ENCODE results near the gene SGCA. TPM values are rescaled to one million over a fixed set of nuclear protein-coding genes. Genes with fewer than 3 reads are reported as not detected.
A peak's percentile ranks its signal among the peaks of the same experiment; 100 is the strongest.

Gene SGCA
- total RNA-seq, 1 donor from 2014 or later: 3.5 TPM

DNA sequence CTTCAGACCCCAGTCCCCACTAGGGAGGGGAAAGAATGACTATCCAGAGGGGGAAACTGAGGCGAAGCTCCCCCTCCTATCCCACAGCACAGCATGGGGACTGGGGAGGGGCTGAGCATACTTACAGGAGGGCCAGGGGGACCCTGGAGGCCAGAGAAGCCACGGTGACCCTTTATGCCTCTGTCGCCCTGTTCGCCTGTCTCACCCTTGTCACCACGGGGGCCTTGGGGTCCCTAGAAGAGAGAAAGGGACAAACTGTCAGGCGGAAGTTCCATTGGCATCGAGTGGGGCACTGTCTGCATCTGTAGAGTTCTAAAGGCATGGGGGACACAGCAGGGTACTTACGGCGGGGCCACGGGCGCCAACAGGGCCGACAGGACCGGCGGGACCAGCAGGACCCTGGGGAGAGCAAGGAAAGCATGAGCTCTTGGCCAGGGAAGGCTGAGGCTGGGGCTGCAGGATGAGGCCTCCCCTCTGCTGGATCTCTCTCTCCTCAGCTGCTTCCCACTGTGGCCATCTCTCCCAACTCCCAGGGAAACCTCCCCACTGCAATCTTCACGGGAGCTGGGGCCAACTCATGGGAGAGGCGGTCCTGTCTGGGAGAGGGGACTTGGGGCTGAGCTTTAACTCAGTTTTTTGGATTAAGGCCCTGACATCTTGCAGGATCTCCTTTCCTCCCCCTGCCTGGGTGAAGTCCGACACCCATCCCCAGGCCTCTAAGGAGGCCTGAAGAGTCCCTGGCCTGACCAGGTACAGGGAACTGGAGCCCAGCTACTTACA lies 22.1 kb downstream of the SGCA start:
- ATAC-seq (no peak), DNase-seq (ENCODE audit: low spot score) (no peak)
- intact Hi-C loops (cut with DNase I): no loop called here

DNA sequence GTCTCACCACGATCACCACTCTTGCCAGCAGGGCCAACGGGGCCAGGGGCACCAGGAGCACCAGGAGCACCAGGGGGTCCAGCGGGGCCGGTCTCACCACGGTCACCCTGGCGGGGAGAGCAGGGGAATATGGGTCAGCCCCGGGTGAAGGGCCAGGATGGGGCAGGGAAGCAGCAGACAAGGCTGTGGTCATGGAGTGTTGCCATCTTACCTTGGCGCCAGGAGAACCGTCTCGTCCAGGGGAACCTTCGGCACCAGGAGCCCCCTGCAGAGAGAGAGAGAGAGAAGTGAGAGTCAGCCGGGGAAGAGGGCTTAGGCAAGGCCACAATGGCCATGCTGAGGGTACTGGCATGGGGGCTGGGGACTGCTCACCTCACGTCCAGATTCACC lies 22.7 kb downstream of the SGCA start:
- no peak for ATAC-seq
- intact Hi-C loops (cut with DNase I): no loop called here
- no peak for DNase-seq (ENCODE audit: low spot score)

DNA sequence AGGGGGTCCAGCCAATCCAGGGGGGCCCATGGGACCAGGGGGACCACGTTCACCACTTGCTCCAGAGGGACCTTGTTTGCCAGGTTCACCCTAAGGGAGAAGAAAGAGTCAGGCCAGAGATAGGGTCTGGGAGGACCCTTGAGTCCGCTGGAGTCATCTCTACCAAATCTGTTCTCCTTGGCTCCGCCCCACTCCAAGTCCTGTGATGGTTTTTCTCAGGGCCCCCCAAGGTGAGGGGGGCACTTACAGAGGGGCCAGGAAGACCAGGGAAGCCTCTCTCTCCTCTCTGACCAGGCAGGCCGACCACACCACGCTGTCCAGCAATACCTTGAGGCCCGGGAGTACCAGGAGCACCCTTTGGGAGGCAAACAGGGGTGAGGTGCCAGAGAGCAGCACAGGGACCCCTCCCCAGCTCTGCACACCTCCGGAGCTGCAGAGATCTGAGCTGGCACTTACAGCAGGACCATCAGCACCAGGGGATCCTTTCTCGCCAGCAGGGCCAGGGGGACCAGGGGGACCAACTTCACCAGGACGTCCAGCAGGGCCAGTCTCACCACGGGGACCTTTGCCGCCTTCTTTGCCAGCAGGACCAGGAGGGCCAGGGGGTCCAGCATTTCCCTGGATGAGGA lies 23.2 kb downstream of the SGCA start:
- intact Hi-C loops (cut with DNase I): no loop called here
- DNase-seq (ENCODE audit: low spot score) (no peak), ATAC-seq (no peak)

DNA sequence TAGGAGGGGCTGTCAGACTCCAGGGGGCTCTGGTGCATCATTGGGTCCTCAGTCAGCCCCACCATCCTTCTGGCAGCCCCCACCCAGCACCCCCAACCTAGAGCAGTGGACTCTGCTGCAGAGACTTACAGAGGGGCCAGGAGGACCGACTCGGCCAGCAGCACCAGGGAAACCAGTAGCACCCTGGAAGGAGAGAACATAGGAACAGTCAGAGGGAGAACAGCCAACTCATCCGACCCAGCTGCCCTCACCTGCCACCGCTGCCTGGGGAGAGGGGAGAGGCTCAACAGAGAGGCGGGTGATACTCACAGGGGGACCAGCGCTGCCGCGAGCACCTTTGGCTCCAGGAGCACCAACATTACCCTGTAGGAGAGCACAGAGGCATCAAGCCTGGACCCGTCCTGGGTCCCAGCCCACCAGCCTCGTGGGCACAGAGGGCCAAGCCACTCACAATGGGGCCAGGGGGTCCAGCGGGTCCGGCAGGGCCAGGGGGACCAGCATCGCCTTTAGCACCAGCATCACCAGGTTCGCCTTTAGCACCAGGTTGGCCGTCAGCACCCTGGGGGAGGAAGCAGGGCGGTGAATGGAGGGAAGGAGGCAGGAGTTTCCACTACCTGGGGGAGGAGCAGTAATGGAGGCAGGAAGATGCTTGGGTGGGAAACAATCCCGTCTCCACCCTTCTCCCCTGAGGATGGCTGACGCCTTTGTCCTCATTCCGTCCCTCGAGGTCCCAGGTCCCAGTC lies 23.9 kb downstream of the SGCA start:
- ATAC-seq: no peak
- no peak for DNase-seq (ENCODE audit: low spot score)
- intact Hi-C loops (cut with DNase I): no loop called here

DNA sequence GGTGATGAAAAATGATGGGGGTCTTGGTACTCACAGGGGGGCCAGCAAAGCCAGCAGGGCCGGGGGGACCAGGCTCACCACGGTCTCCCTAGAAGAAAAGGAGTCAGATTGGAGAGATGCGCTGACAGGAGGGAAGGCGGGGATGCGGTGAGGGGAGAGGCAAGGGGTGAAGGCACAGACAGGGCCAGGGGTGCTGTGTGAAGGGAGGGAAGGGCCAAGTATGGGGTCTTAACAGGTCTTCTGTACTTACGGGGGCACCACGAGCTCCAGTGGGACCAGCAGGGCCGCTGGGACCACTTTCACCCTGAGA lies 24.4 kb downstream of the SGCA start:
- intact Hi-C loops (cut with DNase I): no loop called here
- no peak for DNase-seq (ENCODE audit: low spot score)
- no peak for ATAC-seq

DNA sequence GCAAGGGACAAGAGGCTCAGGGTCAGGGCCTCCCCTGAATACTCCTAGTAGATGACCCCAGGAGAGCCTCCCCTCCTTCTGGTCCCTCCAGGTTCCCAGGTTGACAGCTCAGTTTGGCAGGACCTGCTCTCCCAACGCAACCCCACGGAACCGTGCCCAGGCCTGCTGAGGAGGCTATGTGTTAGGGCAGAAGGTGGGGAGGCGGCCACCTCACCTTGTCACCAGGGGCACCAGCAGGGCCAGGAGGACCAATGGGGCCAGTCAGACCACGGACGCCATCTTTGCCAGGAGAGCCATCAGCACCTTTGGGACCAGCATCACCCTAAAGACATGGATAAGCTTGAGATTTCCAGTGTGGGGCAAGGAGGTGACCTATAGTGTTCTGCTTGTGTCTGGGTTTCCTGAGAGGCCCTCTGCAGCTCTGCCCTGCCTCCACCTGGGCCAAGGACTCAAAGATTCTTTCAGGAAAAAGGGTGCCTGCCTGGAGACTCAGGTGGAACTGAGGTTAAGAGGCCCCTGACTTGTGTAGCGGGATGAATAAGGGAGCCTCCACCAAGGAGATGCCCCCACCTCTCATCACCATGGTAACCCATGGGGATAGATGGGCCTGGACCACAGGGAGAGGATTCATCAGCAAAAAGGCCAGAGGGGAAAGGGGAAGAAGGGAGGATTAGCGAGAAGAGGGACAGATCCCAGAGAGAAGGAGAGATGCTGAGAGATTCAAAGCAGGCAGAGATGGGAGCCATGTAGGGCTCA lies 25.0 kb downstream of the SGCA start:
- ATAC-seq: no peak
- intact Hi-C loops (cut with DNase I): no loop called here

DNA sequence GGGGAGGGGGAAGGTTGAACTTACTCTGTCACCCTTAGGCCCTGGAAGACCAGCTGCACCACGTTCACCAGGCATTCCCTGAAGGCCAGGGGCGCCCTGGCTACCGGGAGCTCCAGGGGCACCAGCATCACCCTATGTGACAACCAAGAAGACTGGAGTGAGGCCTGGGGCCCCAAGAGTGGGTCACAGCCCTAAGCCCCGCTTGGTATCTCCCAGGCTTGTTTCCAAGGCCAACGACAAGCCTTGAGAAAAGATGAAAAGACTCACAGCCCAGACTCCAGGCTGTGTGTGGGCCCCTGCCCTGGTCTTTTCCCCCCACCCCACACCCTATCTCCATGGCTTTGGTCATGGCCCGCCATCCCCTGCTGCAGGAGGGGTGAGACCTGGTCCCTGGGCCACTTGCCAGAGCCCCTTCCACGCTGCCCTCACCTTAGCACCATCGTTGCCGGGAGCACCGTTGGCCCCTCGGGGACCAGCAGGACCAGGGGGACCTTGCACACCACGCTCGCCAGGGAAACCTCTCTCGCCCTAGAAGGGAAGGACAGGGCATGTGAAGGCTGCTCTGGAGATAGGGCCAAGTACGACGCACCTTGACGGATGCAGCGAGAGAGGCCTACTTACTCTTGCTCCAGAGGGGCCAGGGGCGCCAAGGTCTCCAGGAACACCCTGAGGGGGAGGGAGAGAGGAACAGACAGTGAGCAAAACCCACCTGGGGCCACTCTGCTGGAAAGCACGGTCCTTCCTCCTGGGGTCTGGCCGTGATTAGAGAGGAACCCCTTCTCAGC lies 25.7 kb downstream of the SGCA start:
- DNase-seq (ENCODE audit: low spot score): no peak
- intact Hi-C loops (cut with DNase I): no loop called here
- ATAC-seq: no peak

More for the DNA sequence above, 25.0 kb downstream of the SGCA start:
- no peak for DNase-seq (ENCODE audit: low spot score)

DNA sequence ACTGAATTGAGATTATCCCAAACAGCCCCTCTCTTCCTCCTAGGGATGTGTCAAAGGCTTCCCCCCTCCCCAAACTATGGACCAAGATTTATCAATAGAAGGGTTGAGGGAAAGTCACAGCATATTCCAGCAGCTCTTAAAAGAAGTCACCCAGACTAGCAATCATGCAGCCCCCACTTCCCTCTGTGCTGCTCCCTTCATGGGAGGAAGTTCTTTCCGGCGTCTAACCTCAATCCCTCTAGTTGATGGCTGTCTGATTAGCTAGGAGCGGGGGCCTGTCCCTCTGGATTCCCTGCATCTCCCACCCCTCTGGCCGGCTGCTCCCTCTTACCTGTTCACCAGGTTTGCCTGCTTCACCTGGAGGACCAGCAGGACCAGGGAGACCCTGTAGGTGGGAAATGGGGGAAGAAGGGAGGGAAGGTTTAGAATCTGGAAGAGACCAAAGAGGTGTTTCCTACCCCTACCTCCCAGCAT lies 26.4 kb downstream of the SGCA start:
- DNase-seq (ENCODE audit: low spot score): no peak
- intact Hi-C loops (cut with DNase I): no loop called here
- ATAC-seq: no peak

DNA sequence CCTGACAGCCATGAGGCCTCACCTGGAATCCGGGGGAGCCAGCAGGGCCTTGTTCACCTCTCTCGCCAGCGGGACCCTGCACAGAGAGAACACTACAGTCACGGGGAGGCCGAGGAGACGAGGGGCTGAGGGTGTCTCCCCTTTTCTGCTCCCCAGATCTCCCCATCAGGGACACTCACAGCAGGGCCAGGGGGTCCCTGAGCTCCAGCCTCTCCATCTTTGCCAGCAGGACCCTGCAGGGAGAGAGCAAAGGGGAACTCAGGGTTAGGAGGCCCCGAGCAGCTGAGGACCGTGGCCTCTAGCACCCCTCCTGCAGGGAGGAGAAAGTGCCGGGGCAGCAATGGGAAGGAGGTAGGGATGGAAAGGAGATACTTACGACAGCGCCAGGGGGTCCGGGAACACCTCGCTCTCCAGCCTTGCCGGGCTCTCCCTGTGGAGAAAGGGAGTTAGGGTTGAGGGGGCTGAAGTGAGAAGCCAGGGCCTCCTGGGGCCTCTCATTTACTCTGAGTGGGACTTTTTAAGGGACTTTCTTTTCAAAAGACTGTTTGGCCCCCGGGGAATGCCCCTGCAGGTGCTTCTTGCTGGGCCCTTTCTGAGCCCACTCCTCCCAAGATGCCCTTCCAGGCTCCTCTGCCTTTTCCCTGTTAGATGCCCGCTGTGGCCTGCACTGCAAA lies 26.9 kb downstream of the SGCA start:
- DNase-seq (ENCODE audit: low spot score): no peak
- intact Hi-C loops (cut with DNase I): no loop called here
- no peak for ATAC-seq

DNA sequence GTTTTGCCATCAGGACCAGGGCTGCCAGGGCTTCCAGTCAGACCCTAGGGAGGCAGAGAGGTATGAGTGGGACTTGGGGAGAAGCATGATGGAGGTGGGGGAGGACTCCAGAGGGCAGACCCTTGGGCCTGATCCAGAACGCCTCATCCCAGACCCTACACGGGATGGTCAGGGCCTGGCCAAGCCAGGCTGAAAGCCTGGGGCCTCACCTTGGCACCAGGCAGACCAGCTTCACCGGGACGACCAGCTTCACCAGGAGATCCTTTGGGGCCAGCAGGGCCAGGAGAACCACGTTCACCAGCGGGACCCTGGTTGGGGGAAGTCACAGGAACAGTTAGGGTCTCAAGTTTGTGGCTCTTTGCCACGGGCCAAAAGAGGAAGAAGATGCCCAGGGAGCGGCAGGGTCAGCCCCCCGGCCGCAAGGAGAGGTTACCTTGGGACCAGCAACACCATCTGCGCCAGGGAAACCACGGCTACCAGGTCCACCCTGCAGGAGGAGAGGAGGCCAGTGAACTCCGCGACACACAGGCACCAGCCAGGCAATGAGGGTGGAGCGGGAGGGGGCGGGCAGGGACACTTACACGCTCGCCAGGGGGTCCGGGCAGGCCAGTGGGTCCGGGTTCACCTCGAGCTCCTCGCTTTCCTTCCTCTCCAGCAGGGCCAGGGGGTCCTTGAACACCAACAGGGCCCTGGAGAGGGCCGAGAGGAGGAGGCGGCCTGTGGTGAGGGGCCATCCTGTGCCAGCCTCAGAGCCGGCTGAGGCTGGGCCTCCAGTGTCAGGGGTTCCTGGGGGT lies 28.5 kb downstream of the SGCA start:
- intact Hi-C loops (cut with DNase I): no loop called here
- no peak for ATAC-seq
- no peak for DNase-seq (ENCODE audit: low spot score)

DNA sequence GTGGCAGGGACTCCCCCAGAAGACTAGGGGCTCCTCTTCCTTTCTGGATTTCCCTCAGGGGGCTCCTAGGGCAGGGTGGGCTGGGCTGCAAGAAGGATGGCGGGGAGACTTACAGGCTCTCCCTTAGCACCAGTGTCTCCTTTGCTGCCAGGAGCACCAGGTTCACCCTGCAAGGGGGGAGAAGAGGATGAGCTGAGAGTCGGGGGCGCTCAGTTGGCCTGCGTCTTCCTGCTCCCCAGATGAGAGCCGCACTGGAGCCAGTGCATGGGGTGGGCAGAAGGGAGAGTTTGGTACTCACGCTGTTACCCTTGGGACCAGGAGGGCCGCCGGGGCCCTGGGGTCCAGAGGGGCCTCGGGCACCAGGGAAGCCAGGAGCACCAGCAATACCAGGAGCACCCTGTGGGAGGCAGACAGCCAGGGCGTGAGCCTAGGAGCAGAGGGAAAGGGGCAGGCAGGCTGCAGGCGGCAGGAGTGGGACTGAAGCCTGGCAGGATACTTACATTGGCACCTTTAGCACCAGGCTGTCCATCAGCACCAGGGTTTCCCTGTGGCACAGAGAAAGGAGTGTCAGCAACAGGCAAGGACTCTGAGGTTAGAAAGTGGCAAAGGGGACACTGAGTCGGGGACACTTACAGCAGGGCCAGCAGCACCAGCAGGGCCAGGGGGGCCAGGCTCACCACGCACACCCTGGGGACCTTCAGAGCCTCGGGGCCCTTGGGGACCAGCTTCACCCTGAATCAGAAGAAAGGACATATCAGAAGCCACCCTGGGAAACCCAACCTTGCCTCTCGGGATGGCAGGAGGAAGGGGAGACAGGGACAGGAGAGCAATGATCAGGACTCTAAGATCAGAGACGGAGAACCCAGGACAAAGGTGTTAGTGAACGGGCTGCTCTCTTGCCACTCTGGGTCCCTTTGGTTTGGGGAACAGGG lies 29.4 kb downstream of the SGCA start:
- DNase-seq (ENCODE audit: low spot score) (no peak), ATAC-seq (no peak)
- intact Hi-C loops (cut with DNase I): no loop called here

DNA sequence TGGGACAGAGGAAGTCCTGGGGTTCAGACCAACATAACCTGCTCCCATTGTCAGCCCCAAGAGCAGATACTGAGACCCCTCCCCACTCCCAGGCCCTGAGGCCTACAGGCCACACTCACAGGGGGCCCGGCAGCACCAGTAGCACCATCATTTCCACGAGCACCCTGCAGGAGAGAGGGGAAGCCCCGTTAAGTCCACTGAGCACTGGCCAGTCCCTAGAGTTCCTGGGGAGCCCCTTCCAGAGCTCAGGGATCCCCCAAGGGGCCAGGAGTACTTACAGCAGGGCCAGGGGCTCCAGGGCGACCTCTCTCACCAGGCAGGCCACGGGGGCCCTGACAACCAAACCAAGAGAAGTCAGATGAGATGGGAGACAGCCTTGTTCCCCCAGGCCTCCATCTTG lies 30.2 kb downstream of the SGCA start:
- DNase-seq (ENCODE audit: low spot score) (no peak), ATAC-seq (no peak)
- intact Hi-C loops (cut with DNase I): no loop called here

DNA sequence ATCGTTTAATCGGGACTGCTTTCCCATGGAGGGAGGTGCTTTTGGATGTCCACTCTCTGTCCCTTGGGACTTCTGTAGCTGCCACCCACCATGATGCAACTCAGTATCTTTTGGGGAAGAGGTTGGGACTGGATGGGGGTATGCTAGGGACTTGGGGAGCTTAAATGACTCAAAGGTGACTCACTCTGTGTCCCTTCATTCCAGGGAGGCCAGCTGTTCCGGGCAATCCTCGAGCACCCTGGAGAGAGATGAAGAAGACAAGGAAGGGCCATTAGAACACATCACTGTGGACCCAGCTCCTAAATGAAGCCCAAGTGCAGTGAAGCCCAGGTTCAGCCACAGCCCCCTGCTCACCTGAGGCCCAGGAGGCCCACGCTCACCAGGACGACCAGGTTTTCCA lies 31.0 kb downstream of the SGCA start:
- no peak for DNase-seq (ENCODE audit: low spot score)
- ATAC-seq: no peak
- intact Hi-C loops (cut with DNase I): no loop called here

DNA sequence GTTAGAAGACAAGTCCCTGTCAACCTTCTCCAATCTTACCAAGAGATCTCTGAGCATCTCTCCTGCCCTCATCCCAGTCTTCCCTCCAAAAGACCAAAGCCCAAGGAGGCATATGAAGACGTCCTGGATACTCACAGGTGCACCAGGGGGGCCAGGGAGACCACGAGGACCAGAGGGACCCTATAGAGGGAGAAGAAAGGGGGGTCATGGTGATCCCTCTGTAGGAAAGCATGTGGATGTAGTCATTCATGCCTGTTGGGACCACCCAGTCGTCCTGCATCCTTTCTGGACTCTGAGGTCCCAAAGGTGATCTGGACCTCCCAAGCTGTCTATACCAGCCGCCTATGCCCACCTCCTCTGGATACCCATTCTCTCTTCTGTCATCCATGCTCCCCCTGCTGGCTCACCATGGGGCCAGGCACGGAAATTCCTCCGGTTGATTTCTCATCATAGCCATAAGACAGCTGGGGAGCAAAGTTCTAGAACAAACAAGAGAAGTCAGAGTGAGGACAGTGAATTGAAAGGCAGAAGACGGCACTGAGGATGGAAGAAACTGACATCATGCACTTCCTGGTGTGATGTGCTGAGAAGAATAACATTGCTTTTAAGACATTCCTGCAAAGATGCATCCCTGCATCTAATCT lies 32.3 kb downstream of the SGCA start:
- DNase-seq (ENCODE audit: low spot score) (peak; percentile 81), ATAC-seq (no peak)
- intact Hi-C loops (cut with DNase I): no loop called here

DNA sequence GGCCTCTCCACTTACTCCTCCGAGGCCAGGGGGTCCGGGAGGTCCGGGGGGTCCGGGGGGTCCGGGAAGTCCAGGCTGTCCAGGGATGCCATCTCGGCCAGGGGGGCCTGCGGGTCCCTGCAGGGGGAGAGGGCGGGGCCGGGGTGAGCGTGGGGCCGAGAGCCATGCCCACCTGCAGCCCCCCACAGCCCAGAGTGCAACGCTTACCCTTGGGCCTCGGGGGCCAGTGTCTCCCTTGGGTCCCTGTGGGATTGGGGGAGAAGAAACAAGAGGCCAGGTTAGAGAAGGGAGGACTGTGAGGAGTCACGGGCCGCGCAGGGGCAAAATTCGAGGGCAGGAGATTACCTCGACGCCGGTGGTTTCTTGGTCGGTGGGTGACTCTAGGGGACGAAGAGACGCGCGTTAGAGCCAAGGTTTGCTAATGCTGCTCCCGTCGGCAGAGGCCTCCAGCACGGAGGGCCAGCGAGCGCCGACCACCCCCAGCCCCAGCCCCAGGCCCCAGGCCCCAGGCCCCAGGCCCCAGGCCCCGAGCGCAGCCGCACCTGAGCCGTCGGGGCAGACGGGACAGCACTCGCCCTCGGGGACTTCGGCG lies 33.5 kb downstream of the SGCA start:
- intact Hi-C loops (cut with DNase I): no loop called here
- ATAC-seq (no peak), DNase-seq (ENCODE audit: low spot score) (no peak)

Data from sciatic nerve (tissue), 2 donors.